ENCODE results near the gene MAST4. TPM values are rescaled to one million over a fixed set of nuclear protein-coding genes. Genes with fewer than 3 reads are reported as not detected.

The MAST4 gene
- total RNA-seq, 1 donor, result 12.7 TPM

DNA sequence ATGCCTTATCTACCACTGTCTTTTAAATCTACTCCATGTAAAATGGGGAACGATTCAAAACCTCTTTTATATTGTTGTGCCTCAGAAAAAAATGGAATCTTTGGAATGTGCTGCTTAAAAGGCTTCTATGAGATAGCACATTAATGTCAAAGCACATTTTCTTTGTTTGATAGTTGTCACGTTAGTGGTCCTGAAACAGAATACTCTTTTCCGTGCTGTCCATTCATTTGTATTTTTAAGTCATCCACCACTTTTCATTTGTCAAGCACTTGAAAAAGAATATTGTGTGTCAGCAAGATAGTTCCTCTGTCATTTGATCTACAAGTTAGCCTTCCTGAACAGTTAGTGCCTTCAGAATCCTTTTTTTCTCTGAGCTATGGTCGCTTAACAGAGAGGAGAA is 246.9 kb downstream of the MAST4 start:
- no peaks in the 10 kb centered on the region for H3K36me3 ChIP-seq (ENCODE audit: insufficient read depth, low read length)
- H3K4me3 ChIP-seq (ENCODE audit: insufficient read depth, low read length), result no peak overlapping the region
- H3K9me3 ChIP-seq (ENCODE audit: low read depth, low read length), result no peaks in the 10 kb centered on the region
- TF ChIP-seq, protein P1, sequence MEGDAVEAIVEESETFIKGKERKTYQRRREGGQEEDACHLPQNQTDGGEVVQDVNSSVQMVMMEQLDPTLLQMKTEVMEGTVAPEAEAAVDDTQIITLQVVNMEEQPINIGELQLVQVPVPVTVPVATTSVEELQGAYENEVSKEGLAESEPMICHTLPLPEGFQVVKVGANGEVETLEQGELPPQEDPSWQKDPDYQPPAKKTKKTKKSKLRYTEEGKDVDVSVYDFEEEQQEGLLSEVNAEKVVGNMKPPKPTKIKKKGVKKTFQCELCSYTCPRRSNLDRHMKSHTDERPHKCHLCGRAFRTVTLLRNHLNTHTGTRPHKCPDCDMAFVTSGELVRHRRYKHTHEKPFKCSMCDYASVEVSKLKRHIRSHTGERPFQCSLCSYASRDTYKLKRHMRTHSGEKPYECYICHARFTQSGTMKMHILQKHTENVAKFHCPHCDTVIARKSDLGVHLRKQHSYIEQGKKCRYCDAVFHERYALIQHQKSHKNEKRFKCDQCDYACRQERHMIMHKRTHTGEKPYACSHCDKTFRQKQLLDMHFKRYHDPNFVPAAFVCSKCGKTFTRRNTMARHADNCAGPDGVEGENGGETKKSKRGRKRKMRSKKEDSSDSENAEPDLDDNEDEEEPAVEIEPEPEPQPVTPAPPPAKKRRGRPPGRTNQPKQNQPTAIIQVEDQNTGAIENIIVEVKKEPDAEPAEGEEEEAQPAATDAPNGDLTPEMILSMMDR (IDR thresholded peaks at IDR 0.05; ENCODE audit: extremely low read depth, low read depth, low read length), result no peak
- H3K79me2 ChIP-seq (ENCODE audit: insufficient read depth, low read length), result no peaks in the 10 kb centered on the region
- no peak overlapping the region for H3K27ac ChIP-seq (ENCODE audit: low read depth, low read length)
- H4K20me1 ChIP-seq (ENCODE audit: insufficient read depth, low read length), result no peaks in the 10 kb centered on the region
- H2AFZ ChIP-seq (ENCODE audit: low read length), result no peak overlapping the region
- H3K4me2 ChIP-seq (ENCODE audit: insufficient read depth, low read length), result no peak overlapping the region
- no peaks in the 10 kb centered on the region for H3K27me3 ChIP-seq (ENCODE audit: insufficient read depth, low read length)
- no peaks in the 10 kb centered on the region for H3K4me1 ChIP-seq (ENCODE audit: insufficient read depth, low read length)
- DNase-seq (ENCODE audit: insufficient read length, low spot score, missing footprints), result no peak

- Histone ChIP-seq H3K27ac (ENCODE audit: low read depth, low read length) (no peak overlapping the region), H3K79me2 (ENCODE audit: insufficient read depth, low read length) (no peaks in the 10 kb centered on the region), H3K36me3 (ENCODE audit: insufficient read depth, low read length) (no peaks in the 10 kb centered on the region), H3K27me3 (ENCODE audit: insufficient read depth, low read length) (no peaks in the 10 kb centered on the region), H3K4me1 (ENCODE audit: insufficient read depth, low read length) (no peaks in the 10 kb centered on the region), H3K9me3 (ENCODE audit: low read depth, low read length) (no peaks in the 10 kb centered on the region), H2AFZ (ENCODE audit: low read length) (no peak overlapping the region), H3K4me2 (ENCODE audit: insufficient read depth, low read length) (no peak overlapping the region), H4K20me1 (ENCODE audit: insufficient read depth, low read length) (no peaks in the 10 kb centered on the region), H3K4me3 (ENCODE audit: insufficient read depth, low read length) (no peak overlapping the region)
- TF ChIP-seq, protein P1 (IDR thresholded peaks at IDR 0.05; ENCODE audit: extremely low read depth, low read depth, low read length), result no peak
- no peak for DNase-seq (ENCODE audit: insufficient read length, low spot score, missing footprints)
Measured at GRCh38 chr5:66848749-66849641, 252.8 kb downstream of the MAST4 start.

DNA sequence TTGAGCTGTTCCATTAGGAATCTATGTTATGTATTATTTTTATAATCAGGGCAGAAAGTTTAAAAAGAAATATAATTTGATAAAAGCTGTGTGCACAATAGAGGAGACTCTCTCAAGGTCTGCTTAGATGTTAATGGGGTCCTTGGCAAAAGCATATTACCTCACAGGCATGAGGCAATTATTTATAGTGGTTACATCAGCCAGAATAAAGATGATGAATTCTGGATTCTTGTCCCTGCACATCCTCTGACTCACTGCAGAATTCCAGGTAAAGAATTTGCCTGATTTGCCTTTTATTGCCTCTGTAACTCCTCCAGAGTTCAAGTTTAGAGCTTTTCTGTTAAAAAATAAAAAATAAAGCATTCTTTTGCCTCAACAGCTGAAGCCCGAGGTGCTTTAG is 253.6 kb downstream of the MAST4 start:
- Histone ChIP-seq H3K4me1 (ENCODE audit: insufficient read depth, low read length) (no peaks in the 10 kb centered on the region), H3K4me2 (ENCODE audit: insufficient read depth, low read length) (no peak overlapping the region), H2AFZ (ENCODE audit: low read length) (no peak overlapping the region), H3K27ac (ENCODE audit: low read depth, low read length) (no peak overlapping the region), H3K9me3 (ENCODE audit: low read depth, low read length) (no peaks in the 10 kb centered on the region), H4K20me1 (ENCODE audit: insufficient read depth, low read length) (no peaks in the 10 kb centered on the region), H3K79me2 (ENCODE audit: insufficient read depth, low read length) (no peaks in the 10 kb centered on the region), H3K4me3 (ENCODE audit: insufficient read depth, low read length) (no peak overlapping the region), H3K27me3 (ENCODE audit: insufficient read depth, low read length) (no peaks in the 10 kb centered on the region), H3K36me3 (ENCODE audit: insufficient read depth, low read length) (no peaks in the 10 kb centered on the region)
- no peak for DNase-seq (ENCODE audit: insufficient read length, low spot score, missing footprints)
- TF ChIP-seq, protein P1 (IDR thresholded peaks at IDR 0.05; ENCODE audit: extremely low read depth, low read depth, low read length), result no peak

DNA sequence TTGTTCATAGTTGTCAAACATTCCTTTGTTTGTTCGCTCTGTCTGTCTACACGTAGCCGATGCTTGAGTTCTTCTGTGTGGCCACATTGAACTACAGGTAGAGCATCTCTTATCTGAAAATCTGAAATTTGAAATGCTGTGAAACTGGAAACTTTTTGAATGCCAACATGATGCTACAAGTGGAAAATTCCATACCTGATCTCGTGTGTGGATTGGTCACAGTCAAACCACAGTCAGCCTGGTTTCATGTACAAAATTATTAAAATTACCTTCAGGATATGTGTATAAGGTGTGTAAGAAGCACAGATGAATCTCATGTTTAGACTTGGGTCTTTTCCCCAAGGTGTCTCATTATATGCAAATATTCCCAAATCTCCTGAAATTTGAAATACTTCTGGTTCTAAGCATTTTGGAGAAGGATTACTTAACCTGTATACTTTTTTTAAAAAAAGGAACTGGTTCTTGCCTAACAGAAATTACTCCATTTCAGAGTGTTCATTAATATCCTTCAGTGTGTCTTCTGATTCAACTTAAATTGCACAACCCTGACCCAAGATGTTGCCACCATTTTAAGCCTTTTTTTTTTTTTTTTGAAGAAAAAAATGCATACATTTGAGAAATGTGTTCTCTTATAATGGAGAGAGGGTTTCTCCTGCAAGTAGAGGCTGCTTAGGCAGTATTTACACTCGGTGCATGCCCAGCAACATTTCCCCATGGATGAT is 254.3 kb downstream of the MAST4 start:
- Histone ChIP-seq H3K27ac (ENCODE audit: low read depth, low read length) (no peak overlapping the region), H2AFZ (ENCODE audit: low read length) (no peak overlapping the region), H3K4me3 (ENCODE audit: insufficient read depth, low read length) (no peak overlapping the region), H3K9me3 (ENCODE audit: low read depth, low read length) (no peaks in the 10 kb centered on the region), H3K36me3 (ENCODE audit: insufficient read depth, low read length) (no peaks in the 10 kb centered on the region), H3K4me1 (ENCODE audit: insufficient read depth, low read length) (no peaks in the 10 kb centered on the region), H3K27me3 (ENCODE audit: insufficient read depth, low read length) (no peaks in the 10 kb centered on the region), H3K79me2 (ENCODE audit: insufficient read depth, low read length) (no peaks in the 10 kb centered on the region), H3K4me2 (ENCODE audit: insufficient read depth, low read length) (no peak overlapping the region), H4K20me1 (ENCODE audit: insufficient read depth, low read length) (no peaks in the 10 kb centered on the region)
- TF ChIP-seq, protein P1 (IDR thresholded peaks at IDR 0.05; ENCODE audit: extremely low read depth, low read depth, low read length), result no peak
- no peak for DNase-seq (ENCODE audit: insufficient read length, low spot score, missing footprints)
